IPS-15b (cell line): ENCODE results near the gene KIZ.

ENCODE experiments used
- H3K27me3 ChIP-seq: one replicate; pipeline ENCODE4 v1.6.1; 2013; ENCODE audit warnings: low read length; ENCODE audit not compliant: control insufficient read depth, insufficient read depth
- H3K36me3 ChIP-seq: one replicate; pipeline ENCODE4 v1.6.1; 2013; ENCODE audit warnings: low read length; ENCODE audit not compliant: control insufficient read depth, insufficient read depth
- H3K4me1 ChIP-seq: one replicate; pipeline ENCODE4 v1.6.1; 2013; ENCODE audit warnings: mild to moderate bottlenecking, low read length; ENCODE audit not compliant: control insufficient read depth, insufficient read depth
- H3K4me3 ChIP-seq: one replicate; pipeline ENCODE4 v1.5.1; 2013; ENCODE audit warnings: low read depth, low read length
- H3K9ac ChIP-seq: one replicate; pipeline ENCODE4 v1.6.1; 2013; ENCODE audit warnings: low read depth, mild to moderate bottlenecking, low read length
- H3K9me3 ChIP-seq: one replicate; pipeline ENCODE4 v1.6.1; 2013; ENCODE audit warnings: mild to moderate bottlenecking, low read length; ENCODE audit not compliant: control insufficient read depth, insufficient read depth

Gene KIZ

GRCh38 chr20:21225215-21225947, 99.5 kb downstream of the KIZ start:
- Histone ChIP-seq H3K27me3 (no peaks in the 10 kb centered on the region), H3K9ac (no peak overlapping the region), H3K4me3 (no peak overlapping the region), H3K4me1 (peaks cover 4% of the 10 kb centered on the region), H3K36me3 (peaks cover 4% of the 10 kb centered on the region), H3K9me3 (no peaks in the 10 kb centered on the region)

DNA sequence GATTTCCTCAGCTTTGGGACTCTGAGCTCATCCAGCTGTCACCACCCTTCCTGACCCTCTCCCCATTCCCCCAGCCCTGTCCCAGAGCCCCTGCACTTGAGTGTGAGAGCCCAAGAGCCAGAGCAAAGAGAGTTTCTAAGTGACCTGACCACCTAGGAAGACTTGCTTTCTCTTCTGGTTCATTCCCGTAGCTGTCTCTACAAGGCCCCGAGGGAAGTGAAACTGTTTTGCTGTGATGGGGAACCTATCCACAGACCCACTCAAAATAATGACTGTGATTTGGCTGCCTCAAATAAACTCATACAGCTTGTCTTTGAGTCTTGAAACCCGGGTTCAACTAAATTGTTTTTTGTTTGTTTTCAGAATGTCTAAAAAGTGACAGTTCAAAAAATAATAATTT, 102.6 kb downstream of the KIZ start:
- Histone ChIP-seq H3K4me3 (no peak overlapping the region), H3K4me1 (peaks cover 21% of the 10 kb centered on the region), H3K9ac (no peak overlapping the region), H3K27me3 (no peaks in the 10 kb centered on the region), H3K9me3 (no peaks in the 10 kb centered on the region), H3K36me3 (peaks cover 5% of the 10 kb centered on the region)

- no peaks in the 10 kb centered on the region for H3K27me3 ChIP-seq
- H3K9me3 ChIP-seq = no peaks in the 10 kb centered on the region
- H3K4me3 ChIP-seq = no peak overlapping the region
- H3K4me1 ChIP-seq = peaks cover 22% of the 10 kb centered on the region
- peaks cover 5% of the 10 kb centered on the region for H3K36me3 ChIP-seq
- H3K9ac ChIP-seq = no peak overlapping the region
Measured at GRCh38 chr20:21229163-21229562, 103.3 kb downstream of the KIZ start.

- Histone ChIP-seq H3K4me1 (peaks cover 33% of the 10 kb centered on the region), H3K9me3 (no peaks in the 10 kb centered on the region), H3K27me3 (no peaks in the 10 kb centered on the region), H3K36me3 (peaks cover 5% of the 10 kb centered on the region), H3K4me3 (no peak overlapping the region), H3K9ac (no peak overlapping the region)
Measured at GRCh38 chr20:21230220-21230619, 104.3 kb downstream of the KIZ start.

- H3K4me3 ChIP-seq = no peak overlapping the region
- no peaks in the 10 kb centered on the region for H3K27me3 ChIP-seq
- H3K9ac ChIP-seq = no peak overlapping the region
- no peaks in the 10 kb centered on the region for H3K9me3 ChIP-seq
- peaks cover 34% of the 10 kb centered on the region for H3K4me1 ChIP-seq
- peaks cover 5% of the 10 kb centered on the region for H3K36me3 ChIP-seq
Measured at GRCh38 chr20:21230686-21231085, 104.8 kb downstream of the KIZ start.

- H3K9me3 ChIP-seq = no peaks in the 10 kb centered on the region
- H3K9ac ChIP-seq = no peak overlapping the region
- H3K4me3 ChIP-seq = no peak overlapping the region
- no peaks in the 10 kb centered on the region for H3K27me3 ChIP-seq
- H3K36me3 ChIP-seq = peaks cover 5% of the 10 kb centered on the region
- peaks cover 34% of the 10 kb centered on the region for H3K4me1 ChIP-seq
Measured at GRCh38 chr20:21232546-21233280, 106.8 kb downstream of the KIZ start.

GRCh38 chr20:21234324-21234723, 108.4 kb downstream of the KIZ start:
- Histone ChIP-seq H3K4me1 (peaks cover 34% of the 10 kb centered on the region), H3K36me3 (peaks cover 5% of the 10 kb centered on the region), H3K9me3 (no peaks in the 10 kb centered on the region), H3K9ac (no peak overlapping the region), H3K4me3 (no peak overlapping the region), H3K27me3 (no peaks in the 10 kb centered on the region)

- Histone ChIP-seq H3K27me3 (no peaks in the 10 kb centered on the region), H3K4me1 (peaks cover 34% of the 10 kb centered on the region), H3K4me3 (no peak overlapping the region), H3K9me3 (no peaks in the 10 kb centered on the region), H3K9ac (no peak overlapping the region), H3K36me3 (peaks cover 5% of the 10 kb centered on the region)
Measured at GRCh38 chr20:21234806-21235483, 109.1 kb downstream of the KIZ start.

DNA sequence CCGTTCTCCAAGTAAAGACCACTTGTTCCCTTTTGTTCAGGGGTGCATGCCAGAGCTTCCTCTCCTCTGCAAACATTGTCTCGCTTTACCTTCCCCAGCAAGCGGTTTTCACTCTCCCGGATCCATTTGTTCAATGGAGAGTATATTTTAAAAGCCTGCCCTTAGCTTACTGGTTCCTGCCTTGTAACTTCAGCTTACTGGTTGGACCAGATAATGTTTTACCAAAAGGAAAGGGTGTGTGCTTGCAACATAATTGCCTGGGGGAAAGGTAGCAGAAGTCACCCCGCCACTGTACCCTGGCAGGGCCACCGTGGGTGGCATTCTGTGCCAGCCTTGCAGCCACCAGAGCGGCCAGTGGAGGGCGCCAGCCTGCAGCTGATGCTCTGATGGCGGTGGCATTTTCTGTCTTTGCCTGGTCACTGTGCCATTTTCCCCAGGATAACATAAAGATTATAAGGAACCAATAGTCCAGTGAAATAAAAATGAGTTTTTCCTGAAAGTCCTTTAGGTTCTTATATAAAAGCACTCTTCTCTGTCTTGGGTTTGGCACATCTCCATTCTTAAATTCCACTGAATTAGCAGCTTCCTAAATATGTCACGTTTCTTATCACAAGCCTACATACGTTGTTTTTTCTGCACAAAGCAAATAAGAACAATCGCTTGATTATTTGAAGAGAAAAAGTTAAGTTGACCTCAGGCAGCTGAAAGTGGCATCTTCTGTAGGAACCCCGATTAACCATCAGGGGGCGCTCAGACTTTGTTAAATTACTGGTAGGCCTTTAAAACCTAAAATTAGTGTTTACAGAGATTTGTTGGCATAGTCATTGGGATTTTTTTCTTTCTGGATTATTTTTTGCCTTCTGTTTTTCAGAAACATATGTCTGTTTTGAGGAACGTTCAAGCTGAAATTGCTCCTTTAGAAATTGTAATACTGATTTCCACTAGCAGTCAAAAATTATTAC, 109.9 kb downstream of the KIZ start:
- no peaks in the 10 kb centered on the region for H3K9me3 ChIP-seq
- no peaks in the 10 kb centered on the region for H3K27me3 ChIP-seq
- H3K9ac ChIP-seq = no peak overlapping the region
- H3K36me3 ChIP-seq = no peaks in the 10 kb centered on the region
- peaks cover 34% of the 10 kb centered on the region for H3K4me1 ChIP-seq
- H3K4me3 ChIP-seq = peak overlapping the region; percentile 24

- Histone ChIP-seq H3K27me3 (no peaks in the 10 kb centered on the region), H3K36me3 (no peaks in the 10 kb centered on the region), H3K4me1 (peaks cover 19% of the 10 kb centered on the region), H3K4me3 (no peak overlapping the region), H3K9ac (no peak overlapping the region), H3K9me3 (no peaks in the 10 kb centered on the region)
Measured at GRCh38 chr20:21237956-21238799, 112.3 kb downstream of the KIZ start.
